Measurements from ENCODE around the gene VIPR2.

Gene VIPR2

GRCh38 chr7:159047536-159047935 lies 97.1 kb downstream of the VIPR2 start:
- Histone ChIP-seq H3K4me1 (ENCODE audit: insufficient read depth, low read length) (no peaks in the 10 kb centered on the region), H3K9me3 (ENCODE audit: insufficient read depth, low read depth, low read length) (peaks cover 57% of the 10 kb centered on the region), H3K27me3 (ENCODE audit: insufficient read depth, low read length) (no peaks in the 10 kb centered on the region), H3K9ac (ENCODE audit: low read depth, low read length) (no peak overlapping the region), H3K27ac (ENCODE audit: low read depth, low read length) (no peak overlapping the region), H3K4me3 (ENCODE audit: low read length) (no peak overlapping the region), H3K36me3 (ENCODE audit: insufficient read depth, low read length) (no peaks in the 10 kb centered on the region)
- 68% methylated on average over 2 of the region's 2 CpGs for WGBS

- peaks cover 51% of the 10 kb centered on the region for H3K9me3 ChIP-seq (ENCODE audit: insufficient read depth, low read depth, low read length)
- H3K9ac ChIP-seq (ENCODE audit: low read depth, low read length), result no peak overlapping the region
- no peaks in the 10 kb centered on the region for H3K27me3 ChIP-seq (ENCODE audit: insufficient read depth, low read length)
- H3K4me1 ChIP-seq (ENCODE audit: insufficient read depth, low read length), result no peaks in the 10 kb centered on the region
- H3K4me3 ChIP-seq (ENCODE audit: low read length), result no peak overlapping the region
- H3K27ac ChIP-seq (ENCODE audit: low read depth, low read length), result no peak overlapping the region
- 93% methylated on average over 6 of the region's 6 CpGs for WGBS
- H3K36me3 ChIP-seq (ENCODE audit: insufficient read depth, low read length), result no peaks in the 10 kb centered on the region
Observed at GRCh38 chr7:159046300-159046699, 98.4 kb downstream of the VIPR2 start.

- Histone ChIP-seq H3K27ac (ENCODE audit: low read depth, low read length) (no peak overlapping the region), H3K4me1 (ENCODE audit: insufficient read depth, low read length) (no peaks in the 10 kb centered on the region), H3K9ac (ENCODE audit: low read depth, low read length) (no peak overlapping the region), H3K36me3 (ENCODE audit: insufficient read depth, low read length) (no peaks in the 10 kb centered on the region), H3K4me3 (ENCODE audit: low read length) (no peak overlapping the region), H3K9me3 (ENCODE audit: insufficient read depth, low read depth, low read length) (peaks cover 51% of the 10 kb centered on the region), H3K27me3 (ENCODE audit: insufficient read depth, low read length) (no peaks in the 10 kb centered on the region)
- 97% methylated on average over 1 of the region's 1 CpG for WGBS
Observed at GRCh38 chr7:159045839-159046238, 98.8 kb downstream of the VIPR2 start.

DNA sequence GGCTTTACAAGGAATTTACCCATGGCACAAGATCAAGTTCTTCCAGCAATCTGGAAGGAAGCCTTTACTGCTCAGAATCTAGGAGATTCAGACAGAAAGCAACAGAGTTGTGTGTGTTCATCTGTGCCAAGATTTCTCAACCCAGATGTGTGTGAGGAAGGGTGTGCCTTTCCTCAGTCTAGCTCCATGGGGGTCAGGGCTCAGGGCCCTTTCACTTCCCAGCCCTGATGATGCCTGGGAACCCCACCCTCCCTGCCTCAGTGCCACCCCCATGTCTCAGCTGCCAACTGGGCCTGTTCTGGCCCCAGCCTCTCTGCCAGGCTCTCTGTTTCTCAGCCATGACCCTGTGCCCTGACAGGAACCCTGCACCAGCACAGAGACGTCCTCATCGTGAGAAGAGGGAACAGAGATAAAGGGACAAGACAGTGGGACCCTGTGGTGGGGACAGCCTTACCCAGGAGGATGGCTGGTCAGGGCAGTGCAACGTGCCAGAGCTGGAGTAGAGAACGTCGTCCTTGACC lies 102.0 kb downstream of the VIPR2 start:
- Histone ChIP-seq H3K27ac (ENCODE audit: low read depth, low read length) (no peak overlapping the region), H3K27me3 (ENCODE audit: insufficient read depth, low read length) (no peaks in the 10 kb centered on the region), H3K9me3 (ENCODE audit: insufficient read depth, low read depth, low read length) (peaks cover 39% of the 10 kb centered on the region; the same call in 1 of the 2 replicates), H3K4me3 (ENCODE audit: low read length) (no peak overlapping the region), H3K36me3 (ENCODE audit: insufficient read depth, low read length) (no peaks in the 10 kb centered on the region), H3K4me1 (ENCODE audit: insufficient read depth, low read length) (no peaks in the 10 kb centered on the region), H3K9ac (ENCODE audit: low read depth, low read length) (no peak overlapping the region)
- 79% methylated on average over 5 of the region's 5 CpGs for WGBS

DNA sequence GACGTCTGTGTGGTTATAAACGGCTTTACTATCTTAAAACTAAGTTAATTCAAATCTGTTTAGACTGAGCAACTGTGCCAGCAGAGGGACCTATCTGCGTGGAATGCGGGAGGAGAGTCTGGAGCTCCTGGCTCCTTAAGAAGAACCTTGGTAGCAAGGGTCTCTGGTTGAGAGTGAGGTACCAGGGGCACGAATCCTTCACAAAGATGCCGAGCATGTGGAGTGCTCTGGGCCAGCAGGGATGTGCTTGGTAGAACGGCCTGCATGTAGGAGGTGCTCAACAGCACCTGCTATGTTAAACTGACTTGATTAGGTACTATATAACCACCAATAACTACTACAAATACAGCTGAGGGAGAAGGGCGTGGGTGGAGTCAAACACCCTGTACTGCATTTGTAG lies 102.6 kb downstream of the VIPR2 start:
- Histone ChIP-seq H3K9ac (ENCODE audit: low read depth, low read length) (no peak overlapping the region), H3K27me3 (ENCODE audit: insufficient read depth, low read length) (no peaks in the 10 kb centered on the region), H3K4me3 (ENCODE audit: low read length) (no peak overlapping the region), H3K9me3 (ENCODE audit: insufficient read depth, low read depth, low read length) (peaks cover 36% of the 10 kb centered on the region; the same call in 1 of the 2 replicates), H3K27ac (ENCODE audit: low read depth, low read length) (no peak overlapping the region), H3K4me1 (ENCODE audit: insufficient read depth, low read length) (no peaks in the 10 kb centered on the region), H3K36me3 (ENCODE audit: insufficient read depth, low read length) (no peaks in the 10 kb centered on the region)
- 84% methylated on average over 6 of the region's 8 CpGs for WGBS

- WGBS, result 87% methylated on average over 24 of the region's 24 CpGs
- no peaks in the 10 kb centered on the region for H3K27me3 ChIP-seq (ENCODE audit: insufficient read depth, low read length)
- H3K4me3 ChIP-seq (ENCODE audit: low read length), result no peak overlapping the region
- H3K4me1 ChIP-seq (ENCODE audit: insufficient read depth, low read length), result no peaks in the 10 kb centered on the region
- H3K9ac ChIP-seq (ENCODE audit: low read depth, low read length), result no peak overlapping the region
- no peaks in the 10 kb centered on the region for H3K36me3 ChIP-seq (ENCODE audit: insufficient read depth, low read length)
- H3K9me3 ChIP-seq (ENCODE audit: insufficient read depth, low read depth, low read length), result peaks cover 36% of the 10 kb centered on the region; the same call in 1 of the 2 replicates
- H3K27ac ChIP-seq (ENCODE audit: low read depth, low read length), result no peak overlapping the region
Observed at GRCh38 chr7:159040912-159041711, 103.6 kb downstream of the VIPR2 start.

DNA sequence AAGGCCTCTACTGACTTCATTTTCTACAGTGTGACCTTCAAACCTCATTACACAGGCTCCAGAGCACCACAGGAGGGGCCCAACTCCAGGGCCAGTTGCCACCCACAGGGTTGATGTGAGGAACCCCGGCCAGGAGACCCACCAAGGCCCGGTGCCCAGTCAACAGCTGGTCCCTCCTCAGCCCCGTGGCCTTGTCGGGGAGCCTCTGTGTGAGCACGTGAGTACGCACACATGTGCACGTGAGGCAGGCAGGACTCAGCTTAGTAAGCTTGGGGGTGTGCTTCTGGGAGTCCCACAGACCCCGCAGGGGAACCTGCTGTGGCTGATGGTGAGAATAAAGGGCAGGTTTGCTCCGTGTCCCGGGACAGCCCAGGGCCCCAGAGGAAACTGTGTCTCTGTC lies 104.5 kb downstream of the VIPR2 start:
- Histone ChIP-seq H3K4me1 (ENCODE audit: insufficient read depth, low read length) (no peaks in the 10 kb centered on the region), H3K9ac (ENCODE audit: low read depth, low read length) (no peak overlapping the region), H3K9me3 (ENCODE audit: insufficient read depth, low read depth, low read length) (peaks cover 35% of the 10 kb centered on the region; the same call in 1 of the 2 replicates), H3K27ac (ENCODE audit: low read depth, low read length) (no peak overlapping the region), H3K36me3 (ENCODE audit: insufficient read depth, low read length) (no peaks in the 10 kb centered on the region), H3K4me3 (ENCODE audit: low read length) (no peak overlapping the region), H3K27me3 (ENCODE audit: insufficient read depth, low read length) (no peaks in the 10 kb centered on the region)
- 84% methylated on average over 10 of the region's 10 CpGs for WGBS

DNA sequence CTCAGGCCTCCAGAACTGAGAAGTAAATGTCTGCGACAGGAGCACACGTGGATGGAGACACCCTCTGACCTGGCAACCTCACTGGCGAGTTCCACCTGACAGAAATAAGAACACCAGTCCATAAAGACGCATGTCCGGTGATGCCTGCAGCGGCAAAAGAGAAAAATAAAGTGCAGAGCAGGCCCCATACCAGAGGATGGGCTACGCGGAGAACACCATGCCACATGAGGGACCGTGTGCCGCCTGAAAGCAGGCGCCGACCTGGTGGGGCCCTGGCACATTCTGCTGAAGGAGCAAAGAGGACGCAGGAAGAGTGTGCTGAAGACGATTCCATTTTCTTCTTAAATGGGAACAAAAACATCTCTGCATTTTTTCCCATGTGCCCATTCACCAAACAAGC lies 105.0 kb downstream of the VIPR2 start:
- H3K36me3 ChIP-seq (ENCODE audit: insufficient read depth, low read length), result no peaks in the 10 kb centered on the region
- H3K4me3 ChIP-seq (ENCODE audit: low read length), result no peak overlapping the region
- H3K9ac ChIP-seq (ENCODE audit: low read depth, low read length), result no peak overlapping the region
- no peaks in the 10 kb centered on the region for H3K27me3 ChIP-seq (ENCODE audit: insufficient read depth, low read length)
- H3K27ac ChIP-seq (ENCODE audit: low read depth, low read length), result no peak overlapping the region
- no peaks in the 10 kb centered on the region for H3K4me1 ChIP-seq (ENCODE audit: insufficient read depth, low read length)
- 91% methylated on average over 14 of the region's 14 CpGs for WGBS
- peaks cover 35% of the 10 kb centered on the region; the same call in 1 of the 2 replicates for H3K9me3 ChIP-seq (ENCODE audit: insufficient read depth, low read depth, low read length)

GRCh38 chr7:159038066-159038465 lies 106.6 kb downstream of the VIPR2 start:
- WGBS, result 81% methylated on average over 10 of the region's 10 CpGs
- H3K9me3 ChIP-seq (ENCODE audit: insufficient read depth, low read depth, low read length), result peaks cover 29% of the 10 kb centered on the region; the same call in 1 of the 2 replicates
- no peak overlapping the region for H3K27ac ChIP-seq (ENCODE audit: low read depth, low read length)
- no peaks in the 10 kb centered on the region for H3K27me3 ChIP-seq (ENCODE audit: insufficient read depth, low read length)
- no peak overlapping the region for H3K9ac ChIP-seq (ENCODE audit: low read depth, low read length)
- no peaks in the 10 kb centered on the region for H3K36me3 ChIP-seq (ENCODE audit: insufficient read depth, low read length)
- H3K4me3 ChIP-seq (ENCODE audit: low read length), result no peak overlapping the region
- H3K4me1 ChIP-seq (ENCODE audit: insufficient read depth, low read length), result no peaks in the 10 kb centered on the region

GRCh38 chr7:159036916-159037605 lies 107.6 kb downstream of the VIPR2 start:
- Histone ChIP-seq H3K9me3 (ENCODE audit: insufficient read depth, low read depth, low read length) (peaks cover 29% of the 10 kb centered on the region; the same call in 1 of the 2 replicates), H3K27ac (ENCODE audit: low read depth, low read length) (no peak overlapping the region), H3K27me3 (ENCODE audit: insufficient read depth, low read length) (no peaks in the 10 kb centered on the region), H3K4me3 (ENCODE audit: low read length) (no peak overlapping the region), H3K4me1 (ENCODE audit: insufficient read depth, low read length) (no peaks in the 10 kb centered on the region), H3K9ac (ENCODE audit: low read depth, low read length) (no peak overlapping the region), H3K36me3 (ENCODE audit: insufficient read depth, low read length) (no peaks in the 10 kb centered on the region)
- 67% methylated on average over 21 of the region's 21 CpGs for WGBS

DNA sequence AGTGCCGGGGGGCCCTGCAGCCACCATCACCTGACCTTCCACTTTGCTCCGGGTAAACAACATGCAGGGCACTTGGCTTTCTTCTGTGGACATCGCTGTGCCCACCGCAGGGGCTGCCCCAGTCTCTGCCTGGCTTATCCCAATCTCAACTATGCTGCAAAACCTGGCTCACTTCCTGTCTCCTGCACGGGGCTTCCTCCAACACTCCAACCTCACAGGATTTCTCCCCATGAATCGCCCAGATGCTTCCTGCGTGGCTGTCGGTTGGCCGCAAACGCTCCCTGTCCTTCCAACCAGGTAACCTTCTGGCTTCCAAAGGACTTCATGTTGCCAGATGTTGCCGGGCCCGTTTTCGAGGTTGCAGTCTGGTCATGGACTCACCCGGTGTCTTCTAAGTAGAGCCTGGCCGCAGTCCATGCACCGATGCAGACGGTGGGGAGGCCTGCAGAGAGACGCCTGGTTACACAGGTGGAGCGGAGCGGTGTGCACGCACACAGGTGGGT lies 109.0 kb downstream of the VIPR2 start:
- Histone ChIP-seq H3K9me3 (ENCODE audit: insufficient read depth, low read depth, low read length) (peaks cover 17% of the 10 kb centered on the region; the same call in 1 of the 2 replicates), H3K9ac (ENCODE audit: low read depth, low read length) (no peak overlapping the region), H3K4me1 (ENCODE audit: insufficient read depth, low read length) (0 out of 2 replicates have a peak, but pooled peaks cover 3% of the 10 kb centered on the region), H3K36me3 (ENCODE audit: insufficient read depth, low read length) (no peaks in the 10 kb centered on the region), H3K4me3 (ENCODE audit: low read length) (no peak overlapping the region), H3K27ac (ENCODE audit: low read depth, low read length) (no peak overlapping the region), H3K27me3 (ENCODE audit: insufficient read depth, low read length) (no peaks in the 10 kb centered on the region)
- 90% methylated on average over 21 of the region's 21 CpGs for WGBS
